Neural crest cell (in vitro differentiated cells): ENCODE measurements around the gene ABHD16B. TPM values are rescaled to one million over a fixed set of nuclear protein-coding genes. Genes with fewer than 3 reads are reported as not detected.

Experiments used
- DNase-seq: peaks from one replicate; pipeline ENCODE4 v3.0.0; 2021; ENCODE audit warnings: low read depth, mixed read lengths, low spot score
- H3K27ac Mint-ChIP-seq: one replicate; pipeline ENCODE4 v1.8.0; 2021; ENCODE audit warnings: mild to moderate bottlenecking, mixed read lengths; ENCODE audit not compliant: unreplicated experiment
- H3K27me3 Mint-ChIP-seq: 2 replicates; pipeline ENCODE4 v1.8.0; 2021; ENCODE audit warnings: low read depth, mild to moderate bottlenecking, mixed read lengths
- H3K36me3 Mint-ChIP-seq: 2 replicates; pipeline ENCODE4 v1.8.0; 2021; ENCODE audit warnings: low read depth, mild to moderate bottlenecking, mixed read lengths
- H3K4me1 Mint-ChIP-seq: 2 replicates; pipeline ENCODE4 v1.8.0; 2021; ENCODE audit warnings: mixed read lengths
- H3K4me3 Mint-ChIP-seq: one replicate; pipeline ENCODE4 v1.8.0; 2021; ENCODE audit warnings: mild to moderate bottlenecking, mixed read lengths
- H3K9me3 Mint-ChIP-seq: 2 replicates; pipeline ENCODE4 v1.8.0; 2021; ENCODE audit warnings: mixed read lengths
- CTCF ChIP-seq: fragments of 200-600 bp; sonication (generic); conservative IDR thresholded peaks from 2 replicates; pipeline ENCODE4 v1.5.0; 2021; ENCODE audit warnings: antibody characterized with exemption, mild to moderate bottlenecking
- total RNA-seq: library from RNA; stranded (reverse); gene quantifications from 2 replicates; pipeline ENCODE4 v1.2.1, GENCODE V29; 2021

Gene ABHD16B
- total RNA-seq, 1 donor from 2014 or later: not detected

GRCh38 chr20:63859166-63859699 is 2.1 kb upstream of the ABHD16B start:
- H3K27ac Mint-ChIP-seq: peak overlapping the region; percentile 81
- peaks cover 2% of the 10 kb centered on the region for H3K27me3 Mint-ChIP-seq
- no peak for TF ChIP-seq CTCF
- peak overlapping the region; percentile 80 for H3K4me3 Mint-ChIP-seq
- DNase-seq: no peak
- no peaks in the 10 kb centered on the region for H3K9me3 Mint-ChIP-seq
- peaks cover 2% of the 10 kb centered on the region for H3K36me3 Mint-ChIP-seq
- peaks cover 44% of the 10 kb centered on the region for H3K4me1 Mint-ChIP-seq

GRCh38 chr20:63860325-63861051 is 810 bp upstream of the ABHD16B start:
- Mint-ChIP-seq H3K27ac (no peak overlapping the region), H3K36me3 (peaks cover 2% of the 10 kb centered on the region), H3K4me3 (no peak overlapping the region), H3K27me3 (peaks cover 2% of the 10 kb centered on the region), H3K9me3 (no peaks in the 10 kb centered on the region), H3K4me1 (peaks cover 50% of the 10 kb centered on the region)
- TF ChIP-seq CTCF: no peak
- no peak for DNase-seq

GRCh38 chr20:63861981-63862901 is 943 bp downstream of the ABHD16B start:
- peaks cover 2% of the 10 kb centered on the region for H3K27me3 Mint-ChIP-seq
- no peaks in the 10 kb centered on the region for H3K9me3 Mint-ChIP-seq
- DNase-seq: no peak
- peaks cover 44% of the 10 kb centered on the region for H3K4me1 Mint-ChIP-seq
- peaks cover 2% of the 10 kb centered on the region for H3K36me3 Mint-ChIP-seq
- H3K27ac Mint-ChIP-seq: no peak overlapping the region
- H3K4me3 Mint-ChIP-seq: no peak overlapping the region
- TF ChIP-seq CTCF: no peak

- no peak for TF ChIP-seq CTCF
- no peak for DNase-seq
- Mint-ChIP-seq H3K4me3 (peak overlapping the region; percentile 95), H3K27me3 (peaks cover 2% of the 10 kb centered on the region), H3K4me1 (peaks cover 36% of the 10 kb centered on the region), H3K36me3 (peaks cover 5% of the 10 kb centered on the region), H3K9me3 (no peaks in the 10 kb centered on the region), H3K27ac (no peak overlapping the region)
Measured at GRCh38 chr20:63863021-63863797, 1.9 kb downstream of the ABHD16B start.
